ENCODE data around the gene PGAM5. TPM values are rescaled to one million over a fixed set of nuclear protein-coding genes. Genes with fewer than 3 reads are reported as not detected.

The PGAM5 gene
- total and polyA plus RNA-seq, 2 donors, result 12.3 to 19.2 TPM

- Histone ChIP-seq H3K4me3 (ENCODE audit: low read depth, low read length) (no peak overlapping the region), H3K27ac (ENCODE audit: low read depth) (no peak overlapping the region), H3K4me1 (ENCODE audit: insufficient read depth) (no peaks in the 10 kb centered on the region), H3K36me3 (ENCODE audit: insufficient read depth) (peaks cover 6% of the 10 kb centered on the region)
- 92% methylated on average over 31 of the region's 31 CpGs for WGBS
- no peak for DNase-seq (ENCODE audit: extremely low spot score)
These were observed 8.7 kb downstream of the PGAM5 start for GRCh38 chr12:132719141-132719953.

- H3K4me3 ChIP-seq (ENCODE audit: low read depth, low read length), result no peak overlapping the region
- DNase-seq (ENCODE audit: extremely low spot score), result no peak
- peaks cover 6% of the 10 kb centered on the region for H3K36me3 ChIP-seq (ENCODE audit: insufficient read depth)
- no peaks in the 10 kb centered on the region for H3K4me1 ChIP-seq (ENCODE audit: insufficient read depth)
- 89% methylated on average over 12 of the region's 12 CpGs for WGBS
- no peak overlapping the region for H3K27ac ChIP-seq (ENCODE audit: low read depth)
These were observed 9.3 kb downstream of the PGAM5 start for GRCh38 chr12:132719954-132720324.

GRCh38 chr12:132720606-132721345 is 10.1 kb downstream of the PGAM5 start:
- Histone ChIP-seq H3K36me3 (ENCODE audit: insufficient read depth) (peaks cover 6% of the 10 kb centered on the region), H3K4me1 (ENCODE audit: insufficient read depth) (no peaks in the 10 kb centered on the region), H3K27ac (ENCODE audit: low read depth) (no peak overlapping the region), H3K4me3 (ENCODE audit: low read depth, low read length) (no peak overlapping the region)
- DNase-seq (ENCODE audit: extremely low spot score), result no peak
- WGBS, result 94% methylated on average over 25 of the region's 25 CpGs

- no peak overlapping the region for H3K4me3 ChIP-seq (ENCODE audit: low read depth, low read length)
- WGBS, result 92% methylated on average over 30 of the region's 30 CpGs
- H3K4me1 ChIP-seq (ENCODE audit: insufficient read depth), result no peaks in the 10 kb centered on the region
- no peak for DNase-seq (ENCODE audit: extremely low spot score)
- peaks cover 2% of the 10 kb centered on the region for H3K36me3 ChIP-seq (ENCODE audit: insufficient read depth)
- H3K27ac ChIP-seq (ENCODE audit: low read depth), result no peak overlapping the region
These were observed 12.5 kb downstream of the PGAM5 start for GRCh38 chr12:132723015-132723763.

- no peak overlapping the region for H3K27ac ChIP-seq (ENCODE audit: low read depth)
- 87% methylated on average over 2 of the region's 2 CpGs for WGBS
- no peak for DNase-seq (ENCODE audit: extremely low spot score)
- H3K36me3 ChIP-seq (ENCODE audit: insufficient read depth), result peaks cover 2% of the 10 kb centered on the region
- no peak overlapping the region for H3K4me3 ChIP-seq (ENCODE audit: low read depth, low read length)
- H3K4me1 ChIP-seq (ENCODE audit: insufficient read depth), result no peaks in the 10 kb centered on the region
These were observed 13.1 kb downstream of the PGAM5 start for GRCh38 chr12:132723764-132724140.

- peaks cover 2% of the 10 kb centered on the region for H3K36me3 ChIP-seq (ENCODE audit: insufficient read depth)
- no peak overlapping the region for H3K4me3 ChIP-seq (ENCODE audit: low read depth, low read length)
- WGBS, result 89% methylated on average over 30 of the region's 30 CpGs
- no peaks in the 10 kb centered on the region for H3K4me1 ChIP-seq (ENCODE audit: insufficient read depth)
- no peak overlapping the region for H3K27ac ChIP-seq (ENCODE audit: low read depth)
- DNase-seq (ENCODE audit: extremely low spot score), result no peak
These were observed 14.0 kb downstream of the PGAM5 start for GRCh38 chr12:132724506-132725241.

GRCh38 chr12:132726386-132726785 is 15.7 kb downstream of the PGAM5 start:
- no peak overlapping the region for H3K27ac ChIP-seq (ENCODE audit: low read depth)
- no peak for DNase-seq (ENCODE audit: extremely low spot score)
- peaks cover 2% of the 10 kb centered on the region for H3K36me3 ChIP-seq (ENCODE audit: insufficient read depth)
- H3K4me1 ChIP-seq (ENCODE audit: insufficient read depth), result no peaks in the 10 kb centered on the region
- WGBS, result 96% methylated on average over 12 of the region's 12 CpGs
- no peak overlapping the region for H3K4me3 ChIP-seq (ENCODE audit: low read depth, low read length)

GRCh38 chr12:132727091-132727794 is 16.6 kb downstream of the PGAM5 start:
- no peak overlapping the region for H3K27ac ChIP-seq (ENCODE audit: low read depth)
- WGBS, result 94% methylated on average over 37 of the region's 37 CpGs
- peaks cover 2% of the 10 kb centered on the region for H3K36me3 ChIP-seq (ENCODE audit: insufficient read depth)
- H3K4me3 ChIP-seq (ENCODE audit: low read depth, low read length), result no peak overlapping the region
- DNase-seq (ENCODE audit: extremely low spot score), result no peak
- no peaks in the 10 kb centered on the region for H3K4me1 ChIP-seq (ENCODE audit: insufficient read depth)

GRCh38 chr12:132728502-132728901 is 17.9 kb downstream of the PGAM5 start:
- Histone ChIP-seq H3K36me3 (ENCODE audit: insufficient read depth) (peaks cover 2% of the 10 kb centered on the region), H3K4me3 (ENCODE audit: low read depth, low read length) (no peak overlapping the region), H3K27ac (ENCODE audit: low read depth) (no peak overlapping the region), H3K4me1 (ENCODE audit: insufficient read depth) (no peaks in the 10 kb centered on the region)
- 95% methylated on average over 7 of the region's 7 CpGs for WGBS
- DNase-seq (ENCODE audit: extremely low spot score), result no peak

GRCh38 chr12:132729541-132730320 is 19.1 kb downstream of the PGAM5 start:
- Histone ChIP-seq H3K27ac (ENCODE audit: low read depth) (no peak overlapping the region), H3K4me3 (ENCODE audit: low read depth, low read length) (no peak overlapping the region), H3K36me3 (ENCODE audit: insufficient read depth) (peaks cover 2% of the 10 kb centered on the region), H3K4me1 (ENCODE audit: insufficient read depth) (no peaks in the 10 kb centered on the region)
- 87% methylated on average over 24 of the region's 24 CpGs for WGBS
- DNase-seq (ENCODE audit: extremely low spot score), result no peak

- H3K4me3 ChIP-seq (ENCODE audit: low read depth, low read length), result no peak overlapping the region
- 96% methylated on average over 11 of the region's 11 CpGs for WGBS
- H3K4me1 ChIP-seq (ENCODE audit: insufficient read depth), result no peaks in the 10 kb centered on the region
- H3K27ac ChIP-seq (ENCODE audit: low read depth), result no peak overlapping the region
- peaks cover 2% of the 10 kb centered on the region for H3K36me3 ChIP-seq (ENCODE audit: insufficient read depth)
- DNase-seq (ENCODE audit: extremely low spot score), result no peak
These were observed 19.7 kb downstream of the PGAM5 start for GRCh38 chr12:132730353-132730752.

- Histone ChIP-seq H3K27ac (ENCODE audit: low read depth) (no peak overlapping the region), H3K4me1 (ENCODE audit: insufficient read depth) (no peaks in the 10 kb centered on the region), H3K36me3 (ENCODE audit: insufficient read depth) (no peaks in the 10 kb centered on the region), H3K4me3 (ENCODE audit: low read depth, low read length) (no peak overlapping the region)
- 85% methylated on average over 17 of the region's 17 CpGs for WGBS
- DNase-seq (ENCODE audit: extremely low spot score), result no peak
These were observed 20.9 kb downstream of the PGAM5 start for GRCh38 chr12:132731574-132731973.

Data from urinary bladder (tissue), 4 donors.